D721Med (cell line): ENCODE measurements around the gene DIO2.

Experiments
- DNase-seq: peaks from one replicate; pipeline ENCODE4 v3.0.0; 2011; ENCODE audit warnings: low spot score; ENCODE audit not compliant: insufficient read length
- FAIRE-seq: peaks from 2 replicates; lab custom pipeline; 2011; peaks lifted over from hg19 to GRCh38; lab: Jason Lieb, UNC
- TF ChIP-seq, protein P1 (sequence below): IDR thresholded peaks from 2 replicates; pipeline ENCODE4 v1.5.1; 2012; ENCODE audit warnings: mild to moderate bottlenecking, control low read depth; ENCODE audit not compliant: insufficient read depth; ENCODE audit errors: missing control alignments

The DIO2 gene

DNA sequence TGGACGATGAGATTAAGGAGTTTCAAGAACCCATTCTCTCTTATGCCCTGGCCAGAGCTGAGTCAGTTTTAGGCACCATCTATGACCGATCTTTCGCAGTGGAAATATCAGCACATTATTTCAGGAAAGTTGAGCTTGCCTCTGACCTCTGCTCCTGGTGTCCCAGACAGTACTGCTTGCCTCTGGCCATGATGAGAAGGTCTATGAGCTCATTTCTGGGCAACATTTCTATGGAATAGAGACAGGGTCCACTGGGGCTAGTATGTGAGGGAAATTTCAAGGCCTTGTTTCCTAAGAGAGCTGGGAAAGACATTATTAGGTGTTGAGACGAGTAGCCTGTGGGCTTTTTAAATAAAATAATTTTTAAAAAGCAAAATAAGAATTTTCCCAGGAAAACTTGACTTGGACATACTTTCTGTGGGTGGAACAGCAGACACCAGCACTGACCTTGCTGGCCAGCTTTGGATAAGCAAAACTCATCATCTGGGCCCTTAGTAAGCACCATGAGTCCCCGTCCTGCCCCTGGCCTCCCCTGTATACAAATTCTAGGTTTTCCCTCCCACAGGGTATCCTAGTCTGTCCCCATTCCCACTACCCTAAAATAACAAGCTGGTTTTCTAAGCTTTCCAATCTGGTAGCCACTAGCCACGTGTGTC, 43.4 kb downstream of the DIO2 start:
- no peak for DNase-seq
- TF ChIP-seq, protein P1, sequence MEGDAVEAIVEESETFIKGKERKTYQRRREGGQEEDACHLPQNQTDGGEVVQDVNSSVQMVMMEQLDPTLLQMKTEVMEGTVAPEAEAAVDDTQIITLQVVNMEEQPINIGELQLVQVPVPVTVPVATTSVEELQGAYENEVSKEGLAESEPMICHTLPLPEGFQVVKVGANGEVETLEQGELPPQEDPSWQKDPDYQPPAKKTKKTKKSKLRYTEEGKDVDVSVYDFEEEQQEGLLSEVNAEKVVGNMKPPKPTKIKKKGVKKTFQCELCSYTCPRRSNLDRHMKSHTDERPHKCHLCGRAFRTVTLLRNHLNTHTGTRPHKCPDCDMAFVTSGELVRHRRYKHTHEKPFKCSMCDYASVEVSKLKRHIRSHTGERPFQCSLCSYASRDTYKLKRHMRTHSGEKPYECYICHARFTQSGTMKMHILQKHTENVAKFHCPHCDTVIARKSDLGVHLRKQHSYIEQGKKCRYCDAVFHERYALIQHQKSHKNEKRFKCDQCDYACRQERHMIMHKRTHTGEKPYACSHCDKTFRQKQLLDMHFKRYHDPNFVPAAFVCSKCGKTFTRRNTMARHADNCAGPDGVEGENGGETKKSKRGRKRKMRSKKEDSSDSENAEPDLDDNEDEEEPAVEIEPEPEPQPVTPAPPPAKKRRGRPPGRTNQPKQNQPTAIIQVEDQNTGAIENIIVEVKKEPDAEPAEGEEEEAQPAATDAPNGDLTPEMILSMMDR = no peak
- no peak for FAIRE-seq

- DNase-seq (no peak), FAIRE-seq (no peak)
- TF ChIP-seq, protein P1 = no peak
These were observed 46.1 kb downstream of the DIO2 start for GRCh38 chr14:80164991-80165721.

- FAIRE-seq (no peak), DNase-seq (no peak)
- TF ChIP-seq, protein P1 = no peak
These were observed 58.5 kb downstream of the DIO2 start for GRCh38 chr14:80152763-80153162.

GRCh38 chr14:80152166-80152565, 59.1 kb downstream of the DIO2 start:
- TF ChIP-seq, protein P1 = no peak
- DNase-seq (no peak), FAIRE-seq (no peak)

GRCh38 chr14:80150301-80150700, 61.0 kb downstream of the DIO2 start:
- FAIRE-seq (no peak), DNase-seq (no peak)
- TF ChIP-seq, protein P1 = no peak
